Coronary artery (tissue), 2 donors: ENCODE data around the gene SALL4.

Experiments
- DNase-seq: peaks from one replicate; pipeline ENCODE4 v3.0.0-alpha.2; 2017; ENCODE audit warnings: low spot score
- H3K27ac ChIP-seq, 2 donors: fragments of 200-600 bp; sonication (generic); one replicate each; pipeline ENCODE4 v1.5.1; 2016 to 2019
- H3K4me3 ChIP-seq: fragments of 200-600 bp; sonication (generic); 2 replicates; pipeline ENCODE4 v1.5.1; 2016; ENCODE audit warnings: mild to moderate bottlenecking, moderate library complexity
- TF ChIP-seq, protein P1 (sequence below): fragments of 200-600 bp; sonication (generic); IDR thresholded peaks from one replicate; pipeline ENCODE4 v1.5.1; 2019; ENCODE audit warnings: antibody characterized with exemption

SALL4 gene

DNA sequence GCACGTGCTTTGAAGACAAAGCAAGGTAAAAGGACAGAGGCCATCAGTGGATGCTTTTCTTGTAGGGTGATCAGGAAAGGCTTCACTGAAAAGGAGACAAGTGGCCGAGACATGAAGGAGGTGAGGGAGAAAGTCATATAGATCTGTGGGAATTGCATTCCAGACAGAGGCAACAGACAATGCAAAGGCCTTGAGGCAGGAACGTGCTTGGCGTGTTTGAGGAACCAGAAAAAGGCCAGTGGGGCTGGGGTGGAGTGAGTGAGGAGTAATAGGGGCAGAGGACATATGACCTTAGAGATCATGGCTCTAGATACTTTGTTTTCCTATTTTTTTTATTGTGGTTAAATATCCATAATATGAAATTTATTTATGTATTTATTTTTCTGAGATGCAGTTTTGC lies 10.5 kb upstream of the SALL4 start:
- DNase-seq = no peak
- H3K4me3 ChIP-seq = no peak overlapping the region
- TF ChIP-seq, protein P1, sequence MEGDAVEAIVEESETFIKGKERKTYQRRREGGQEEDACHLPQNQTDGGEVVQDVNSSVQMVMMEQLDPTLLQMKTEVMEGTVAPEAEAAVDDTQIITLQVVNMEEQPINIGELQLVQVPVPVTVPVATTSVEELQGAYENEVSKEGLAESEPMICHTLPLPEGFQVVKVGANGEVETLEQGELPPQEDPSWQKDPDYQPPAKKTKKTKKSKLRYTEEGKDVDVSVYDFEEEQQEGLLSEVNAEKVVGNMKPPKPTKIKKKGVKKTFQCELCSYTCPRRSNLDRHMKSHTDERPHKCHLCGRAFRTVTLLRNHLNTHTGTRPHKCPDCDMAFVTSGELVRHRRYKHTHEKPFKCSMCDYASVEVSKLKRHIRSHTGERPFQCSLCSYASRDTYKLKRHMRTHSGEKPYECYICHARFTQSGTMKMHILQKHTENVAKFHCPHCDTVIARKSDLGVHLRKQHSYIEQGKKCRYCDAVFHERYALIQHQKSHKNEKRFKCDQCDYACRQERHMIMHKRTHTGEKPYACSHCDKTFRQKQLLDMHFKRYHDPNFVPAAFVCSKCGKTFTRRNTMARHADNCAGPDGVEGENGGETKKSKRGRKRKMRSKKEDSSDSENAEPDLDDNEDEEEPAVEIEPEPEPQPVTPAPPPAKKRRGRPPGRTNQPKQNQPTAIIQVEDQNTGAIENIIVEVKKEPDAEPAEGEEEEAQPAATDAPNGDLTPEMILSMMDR = no peak
- no peak overlapping the region for H3K27ac ChIP-seq

DNA sequence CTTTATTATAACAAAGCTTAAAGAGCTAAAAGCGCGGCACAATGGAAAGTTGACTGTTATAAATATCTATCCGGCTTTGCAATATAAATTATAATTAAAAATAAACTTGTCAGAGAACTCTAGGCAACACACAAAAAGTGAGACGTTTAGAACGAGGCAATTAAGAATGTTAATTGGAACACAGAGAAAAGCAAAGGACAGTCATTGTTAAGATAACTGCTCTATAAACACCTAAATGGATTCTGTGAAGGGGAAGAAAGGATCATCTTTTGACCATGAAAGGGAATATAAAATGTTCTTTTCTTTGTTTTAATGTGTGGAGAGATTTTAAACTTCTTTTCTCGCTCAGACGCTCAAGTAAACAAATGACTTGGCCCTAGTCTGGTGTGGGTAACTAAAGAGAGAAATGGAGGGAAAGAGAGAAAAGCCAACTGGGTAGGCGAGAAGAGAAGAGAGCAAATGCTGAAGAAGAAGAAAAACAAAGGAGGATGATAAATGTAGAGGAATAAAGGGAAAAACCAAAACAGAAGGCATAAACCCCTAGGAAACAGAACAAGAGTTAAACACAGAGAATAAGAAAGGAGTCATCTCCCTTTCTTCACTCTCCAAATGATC lies 9.3 kb upstream of the SALL4 start:
- H3K4me3 ChIP-seq = no peak overlapping the region
- TF ChIP-seq, protein P1 = no peak
- no peak for DNase-seq
- H3K27ac ChIP-seq = no peak overlapping the region

DNA sequence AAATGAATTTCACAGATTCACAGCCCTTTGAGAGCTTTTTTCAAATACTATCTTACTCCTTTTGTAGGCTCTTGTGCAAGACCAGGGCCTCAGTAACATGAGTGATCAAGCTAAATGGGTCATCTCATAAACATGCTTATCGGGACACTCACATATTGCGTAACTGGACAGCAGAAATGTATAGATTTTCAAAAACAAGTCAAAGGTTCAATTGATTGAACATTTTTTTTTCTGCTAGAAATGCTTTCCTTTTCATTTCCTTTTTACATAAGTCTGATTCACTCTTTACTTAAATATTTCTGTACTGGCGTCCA lies 8.7 kb upstream of the SALL4 start:
- TF ChIP-seq, protein P1 = no peak
- DNase-seq = no peak

DNA sequence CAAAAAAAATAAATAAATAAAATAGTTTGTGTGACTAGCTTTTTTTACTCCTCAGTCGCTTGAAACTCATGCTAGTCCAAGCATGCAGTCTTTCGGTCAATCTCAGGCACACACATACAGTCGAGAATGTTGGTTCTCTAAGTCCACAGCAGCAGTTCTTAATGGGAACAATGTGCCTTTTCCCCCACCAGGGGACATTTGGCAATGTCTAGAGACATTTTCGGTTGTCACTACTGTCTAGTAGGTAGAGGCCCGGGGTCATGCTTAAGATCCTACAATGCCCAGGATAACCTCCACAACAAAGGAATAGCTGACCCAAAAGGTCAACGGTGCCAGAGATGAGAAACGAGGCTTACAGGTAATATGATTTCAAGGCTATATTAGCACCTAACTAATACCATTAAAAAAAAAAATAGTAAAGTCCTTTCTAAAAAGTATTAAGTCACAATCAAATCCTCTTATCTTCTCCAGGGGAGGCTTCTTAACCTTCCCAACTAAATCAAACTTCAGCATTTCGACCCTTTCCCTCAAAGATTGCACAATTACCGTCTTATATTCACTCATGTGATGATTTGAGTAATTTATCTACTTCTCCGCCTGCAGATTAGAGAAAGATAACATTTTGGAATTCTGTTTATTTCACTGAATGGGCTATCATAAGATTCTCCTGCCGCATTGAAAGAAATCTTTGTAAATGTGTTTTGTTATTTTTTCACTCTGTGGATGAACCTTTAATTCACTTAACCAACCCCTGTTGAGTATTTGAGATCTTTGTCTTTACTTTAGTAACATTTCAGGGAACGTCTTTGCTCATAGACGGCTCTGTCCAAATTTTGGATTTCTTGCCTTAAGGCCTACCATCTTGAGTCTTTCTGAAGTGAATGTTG lies 8.1 kb upstream of the SALL4 start:
- no peak overlapping the region for H3K27ac ChIP-seq
- H3K4me3 ChIP-seq = no peak overlapping the region
- no peak for DNase-seq
- TF ChIP-seq, protein P1 = no peak

More for the DNA sequence above, 8.7 kb upstream of the SALL4 start:
- Histone ChIP-seq H3K4me3 (no peak overlapping the region), H3K27ac (no peak overlapping the region)

DNA sequence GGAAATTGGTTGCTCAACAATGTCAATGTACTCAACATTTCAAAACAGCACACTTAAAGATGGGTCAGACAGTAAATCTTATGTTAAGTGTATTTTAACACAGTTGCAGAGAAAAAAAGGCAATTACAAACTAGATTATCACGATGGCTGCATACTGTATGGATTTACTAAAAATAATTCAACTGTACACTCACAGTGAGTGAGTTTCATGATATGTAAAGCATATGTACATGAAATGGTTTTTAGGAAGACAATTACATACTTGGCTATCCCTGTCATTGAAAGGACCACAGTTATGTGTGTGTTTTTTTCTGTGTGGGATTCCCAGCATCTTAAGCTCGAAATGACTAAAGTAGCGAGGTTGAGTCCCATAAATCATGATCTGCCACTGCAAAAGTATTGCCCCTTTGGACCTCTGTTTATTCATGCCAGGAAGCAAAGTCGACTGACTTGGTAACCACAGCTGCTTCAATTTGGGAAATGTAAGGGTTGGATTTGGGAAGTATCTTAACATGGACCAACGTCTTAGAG lies 5.5 kb upstream of the SALL4 start:
- H3K27ac ChIP-seq = no peak overlapping the region

DNA sequence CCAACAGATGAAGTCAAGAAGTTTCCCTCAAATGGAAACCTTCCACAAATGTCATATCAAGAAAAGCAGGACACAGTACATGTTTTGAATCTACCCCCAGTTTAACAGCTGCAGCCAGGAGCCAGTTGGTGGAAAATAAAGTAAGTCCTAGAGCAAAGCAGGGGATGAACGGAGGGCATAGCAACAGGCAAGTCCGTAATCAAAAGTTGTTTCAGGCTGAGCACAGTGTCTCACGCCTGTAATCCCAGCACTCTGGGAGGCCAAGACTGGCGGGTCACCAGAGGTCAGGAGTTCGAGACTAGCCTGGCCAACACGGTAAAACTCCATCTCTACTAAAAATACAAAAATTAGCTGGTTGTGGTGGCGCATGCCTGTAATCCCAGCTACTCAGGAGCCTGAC lies 2.4 kb upstream of the SALL4 start:
- H3K4me3 ChIP-seq = no peak overlapping the region
- H3K27ac ChIP-seq = no peak overlapping the region
- DNase-seq = no peak
- TF ChIP-seq, protein P1 = no peak

More for the DNA sequence above, 5.5 kb upstream of the SALL4 start:
- TF ChIP-seq, protein P1 = no peak
- no peak for DNase-seq
- no peak overlapping the region for H3K4me3 ChIP-seq
